ENCODE measurements around the gene TXNRD2. TPM values are rescaled to one million over a fixed set of nuclear protein-coding genes. Genes with fewer than 3 reads are reported as not detected.
A peak's percentile ranks its signal among the peaks of the same experiment; 100 is the strongest.

Gene TXNRD2
- total RNA-seq, 2 donors from 2014 or later = 29.9 to 34.3 TPM

GRCh38 chr22:19877626-19878339, 63.8 kb downstream of the TXNRD2 start:
- no peaks in the 10 kb centered on the region for H3K9me3 Mint-ChIP-seq
- H3K4me1 Mint-ChIP-seq (ENCODE audit: low read depth in 2 of 2) = no peaks in the 10 kb centered on the region
- DNase-seq (ENCODE audit: low spot score) (peak; percentile 44), ATAC-seq (no peak)
- H3K27me3 Mint-ChIP-seq = no peaks in the 10 kb centered on the region
- H3K36me3 Mint-ChIP-seq = no peaks in the 10 kb centered on the region
- H3K27ac Mint-ChIP-seq = no peak overlapping the region
- no peak overlapping the region for H3K4me3 Mint-ChIP-seq

GRCh38 chr22:19876941-19877625, 64.5 kb downstream of the TXNRD2 start:
- no peak for ATAC-seq
- Mint-ChIP-seq H3K4me3 (no peak overlapping the region), H3K27me3 (no peaks in the 10 kb centered on the region), H3K36me3 (no peaks in the 10 kb centered on the region), H3K4me1 (ENCODE audit: low read depth in 2 of 2) (no peaks in the 10 kb centered on the region), H3K9me3 (no peaks in the 10 kb centered on the region), H3K27ac (no peak overlapping the region)
- peak; percentile 44 for DNase-seq (ENCODE audit: low spot score)

DNA sequence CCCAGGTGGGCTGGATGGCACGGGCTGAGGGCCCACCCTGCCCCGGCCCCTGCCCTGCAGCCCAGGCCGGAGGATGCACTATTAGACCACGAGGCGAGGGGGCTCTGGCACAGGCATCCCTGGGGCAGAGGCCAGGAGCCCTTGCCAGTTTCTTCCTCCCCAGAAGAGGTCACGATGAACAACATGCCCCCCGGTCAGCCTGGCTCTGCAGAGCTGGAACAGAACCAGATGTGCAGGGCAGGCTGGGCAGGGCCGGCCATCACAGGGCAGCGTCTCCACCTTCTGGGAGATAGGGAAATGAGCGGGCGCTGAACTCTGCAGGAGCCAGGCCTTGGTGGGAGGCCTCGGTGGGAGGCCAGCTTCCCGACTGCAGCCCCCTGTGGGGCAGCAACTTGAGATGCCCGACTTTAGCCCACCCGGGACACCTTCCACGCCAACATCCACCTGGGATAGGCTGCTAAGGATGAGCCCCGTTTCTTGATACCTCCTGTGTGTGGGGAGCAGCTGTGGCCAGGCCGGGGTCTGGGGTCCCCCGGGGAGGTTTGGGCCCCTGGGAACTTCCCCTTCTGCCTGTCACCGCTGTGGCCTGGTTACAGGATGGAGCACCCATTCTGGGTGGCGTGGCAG, 65.2 kb downstream of the TXNRD2 start:
- ATAC-seq (no peak), DNase-seq (ENCODE audit: low spot score) (peak; percentile 58)
- no peak overlapping the region for H3K4me3 Mint-ChIP-seq
- H3K9me3 Mint-ChIP-seq = no peaks in the 10 kb centered on the region
- H3K27me3 Mint-ChIP-seq = no peaks in the 10 kb centered on the region
- no peaks in the 10 kb centered on the region for H3K4me1 Mint-ChIP-seq (ENCODE audit: low read depth in 2 of 2)
- H3K36me3 Mint-ChIP-seq = no peaks in the 10 kb centered on the region
- no peak overlapping the region for H3K27ac Mint-ChIP-seq

GRCh38 chr22:19875531-19876313, 65.9 kb downstream of the TXNRD2 start:
- H3K4me1 Mint-ChIP-seq (ENCODE audit: low read depth in 2 of 2) = no peaks in the 10 kb centered on the region
- H3K27me3 Mint-ChIP-seq = no peaks in the 10 kb centered on the region
- no peaks in the 10 kb centered on the region for H3K36me3 Mint-ChIP-seq
- DNase-seq (ENCODE audit: low spot score) (peak; percentile 48), ATAC-seq (no peak)
- no peak overlapping the region for H3K4me3 Mint-ChIP-seq
- no peaks in the 10 kb centered on the region for H3K9me3 Mint-ChIP-seq
- H3K27ac Mint-ChIP-seq = no peak overlapping the region

DNA sequence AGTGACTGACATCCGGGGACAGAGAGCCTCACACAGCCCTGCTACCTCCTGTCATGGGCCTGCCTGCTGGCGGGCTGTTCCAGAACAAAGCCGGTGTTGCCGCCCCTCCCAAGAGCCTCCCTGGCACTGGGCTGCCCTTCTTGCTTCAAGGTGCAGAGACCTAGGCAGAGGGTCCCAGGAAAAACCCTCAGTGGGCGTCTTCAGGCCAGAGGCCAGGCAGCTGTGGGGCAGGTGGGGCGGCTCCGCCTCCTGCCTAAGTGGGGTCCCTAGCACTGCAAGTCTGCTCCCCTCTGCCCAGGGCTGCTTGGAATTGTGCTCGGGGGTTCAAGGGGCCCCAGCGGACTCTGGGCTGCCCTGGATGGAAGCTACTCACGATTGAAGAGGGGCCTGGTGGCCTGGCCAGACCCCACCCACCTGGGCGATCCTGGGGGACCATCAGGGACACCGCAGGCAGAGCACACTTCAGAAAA, 66.5 kb downstream of the TXNRD2 start:
- H3K4me3 Mint-ChIP-seq = no peak overlapping the region
- no peaks in the 10 kb centered on the region for H3K4me1 Mint-ChIP-seq (ENCODE audit: low read depth in 2 of 2)
- no peaks in the 10 kb centered on the region for H3K36me3 Mint-ChIP-seq
- no peak overlapping the region for H3K27ac Mint-ChIP-seq
- H3K9me3 Mint-ChIP-seq = no peaks in the 10 kb centered on the region
- H3K27me3 Mint-ChIP-seq = no peaks in the 10 kb centered on the region
- peak; percentile 56 for DNase-seq (ENCODE audit: low spot score)
- ATAC-seq = no peak

DNA sequence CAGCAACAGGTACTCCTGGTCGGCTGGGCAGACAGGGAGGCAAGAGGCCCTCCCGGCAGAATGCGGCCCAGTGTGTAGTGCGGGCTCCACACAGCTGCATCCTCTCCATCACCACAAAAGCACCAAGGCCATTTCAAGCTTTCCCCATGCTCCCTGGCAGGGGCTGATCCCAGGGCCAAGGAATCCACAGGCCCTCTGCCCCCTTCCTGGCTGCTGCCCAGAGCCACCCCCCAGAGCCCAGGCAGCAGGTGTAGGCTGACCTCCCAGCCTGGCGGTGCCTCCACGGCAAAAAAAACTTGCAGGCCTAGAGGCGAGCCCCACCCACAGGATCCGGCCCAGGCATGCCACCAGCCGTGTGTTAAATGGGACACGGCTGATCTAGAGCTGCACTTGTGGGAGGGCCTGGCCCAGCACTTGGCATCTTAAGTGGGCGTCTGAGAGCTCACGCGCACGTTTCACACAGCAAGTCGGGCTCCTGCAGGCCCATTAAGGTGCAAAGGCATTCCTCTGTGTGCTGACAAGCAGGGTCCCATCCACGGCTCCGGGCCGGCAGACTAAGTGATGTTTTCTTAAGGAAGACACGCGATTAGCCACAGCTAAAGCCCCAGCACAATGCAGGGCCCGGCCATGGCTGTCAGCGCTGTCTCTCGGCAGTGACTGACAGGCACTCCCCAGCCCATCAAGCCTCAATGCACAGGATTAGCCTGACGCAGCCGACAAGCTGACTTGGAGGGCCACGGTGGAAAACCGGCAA, 67.1 kb downstream of the TXNRD2 start:
- ATAC-seq (no peak), DNase-seq (ENCODE audit: low spot score) (peak; percentile 56)
- no peaks in the 10 kb centered on the region for H3K36me3 Mint-ChIP-seq
- H3K4me1 Mint-ChIP-seq (ENCODE audit: low read depth in 2 of 2) = no peaks in the 10 kb centered on the region
- no peak overlapping the region for H3K4me3 Mint-ChIP-seq
- no peaks in the 10 kb centered on the region for H3K27me3 Mint-ChIP-seq
- no peaks in the 10 kb centered on the region for H3K9me3 Mint-ChIP-seq
- H3K27ac Mint-ChIP-seq = no peak overlapping the region

DNA sequence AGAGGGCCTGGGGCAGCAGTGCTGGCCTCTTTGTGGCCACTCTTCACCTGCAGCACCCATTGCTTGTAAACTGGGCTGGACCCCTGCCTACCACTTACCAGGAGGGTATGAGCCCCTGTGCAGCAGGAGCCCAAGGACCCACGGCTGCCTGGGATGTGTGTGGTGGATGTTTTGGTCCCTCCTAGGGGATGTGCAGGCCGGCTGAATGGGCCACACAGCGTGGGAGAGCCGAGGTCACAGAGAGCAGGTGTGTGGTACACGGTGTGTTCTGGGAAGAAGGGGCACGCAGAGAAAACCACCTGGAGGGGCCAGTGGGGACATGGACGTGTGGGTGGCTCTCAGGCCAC, 67.7 kb downstream of the TXNRD2 start:
- Mint-ChIP-seq H3K4me3 (no peak overlapping the region), H3K27ac (no peak overlapping the region), H3K4me1 (ENCODE audit: low read depth in 2 of 2) (no peaks in the 10 kb centered on the region), H3K27me3 (no peaks in the 10 kb centered on the region), H3K36me3 (no peaks in the 10 kb centered on the region), H3K9me3 (no peaks in the 10 kb centered on the region)
- DNase-seq (ENCODE audit: low spot score) = no peak
- no peak for ATAC-seq

GRCh38 chr22:19873138-19873959, 68.3 kb downstream of the TXNRD2 start:
- Mint-ChIP-seq H3K36me3 (no peaks in the 10 kb centered on the region), H3K27ac (no peak overlapping the region), H3K4me1 (ENCODE audit: low read depth in 2 of 2) (no peaks in the 10 kb centered on the region), H3K27me3 (no peaks in the 10 kb centered on the region), H3K4me3 (no peak overlapping the region), H3K9me3 (no peaks in the 10 kb centered on the region)
- DNase-seq (ENCODE audit: low spot score) (peak; percentile 54), ATAC-seq (no peak)

DNA sequence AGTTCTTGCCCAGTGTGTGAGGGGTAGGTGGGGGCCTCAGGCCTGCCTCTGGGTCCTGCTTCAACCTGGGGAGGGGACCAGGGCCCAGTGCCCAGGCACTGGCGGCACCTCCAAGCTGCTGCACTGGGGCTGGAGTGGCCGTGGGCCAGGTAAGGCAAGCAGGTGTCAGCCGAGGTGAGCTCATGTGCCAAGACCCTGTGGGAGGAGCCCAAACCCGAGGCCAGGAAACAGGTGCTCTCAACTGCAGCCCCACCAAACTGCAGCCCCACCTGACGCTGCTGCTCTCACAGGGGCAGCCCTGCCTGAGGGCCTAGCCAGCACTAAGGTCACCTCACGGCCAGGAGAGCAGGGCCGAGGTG, 68.9 kb downstream of the TXNRD2 start:
- peak; percentile 50 for DNase-seq (ENCODE audit: low spot score)
- H3K9me3 Mint-ChIP-seq = no peaks in the 10 kb centered on the region
- no peak for ATAC-seq
- H3K27me3 Mint-ChIP-seq = no peaks in the 10 kb centered on the region
- H3K27ac Mint-ChIP-seq = no peak overlapping the region
- no peak overlapping the region for H3K4me3 Mint-ChIP-seq
- H3K4me1 Mint-ChIP-seq (ENCODE audit: low read depth in 2 of 2) = no peaks in the 10 kb centered on the region
- no peaks in the 10 kb centered on the region for H3K36me3 Mint-ChIP-seq

DNA sequence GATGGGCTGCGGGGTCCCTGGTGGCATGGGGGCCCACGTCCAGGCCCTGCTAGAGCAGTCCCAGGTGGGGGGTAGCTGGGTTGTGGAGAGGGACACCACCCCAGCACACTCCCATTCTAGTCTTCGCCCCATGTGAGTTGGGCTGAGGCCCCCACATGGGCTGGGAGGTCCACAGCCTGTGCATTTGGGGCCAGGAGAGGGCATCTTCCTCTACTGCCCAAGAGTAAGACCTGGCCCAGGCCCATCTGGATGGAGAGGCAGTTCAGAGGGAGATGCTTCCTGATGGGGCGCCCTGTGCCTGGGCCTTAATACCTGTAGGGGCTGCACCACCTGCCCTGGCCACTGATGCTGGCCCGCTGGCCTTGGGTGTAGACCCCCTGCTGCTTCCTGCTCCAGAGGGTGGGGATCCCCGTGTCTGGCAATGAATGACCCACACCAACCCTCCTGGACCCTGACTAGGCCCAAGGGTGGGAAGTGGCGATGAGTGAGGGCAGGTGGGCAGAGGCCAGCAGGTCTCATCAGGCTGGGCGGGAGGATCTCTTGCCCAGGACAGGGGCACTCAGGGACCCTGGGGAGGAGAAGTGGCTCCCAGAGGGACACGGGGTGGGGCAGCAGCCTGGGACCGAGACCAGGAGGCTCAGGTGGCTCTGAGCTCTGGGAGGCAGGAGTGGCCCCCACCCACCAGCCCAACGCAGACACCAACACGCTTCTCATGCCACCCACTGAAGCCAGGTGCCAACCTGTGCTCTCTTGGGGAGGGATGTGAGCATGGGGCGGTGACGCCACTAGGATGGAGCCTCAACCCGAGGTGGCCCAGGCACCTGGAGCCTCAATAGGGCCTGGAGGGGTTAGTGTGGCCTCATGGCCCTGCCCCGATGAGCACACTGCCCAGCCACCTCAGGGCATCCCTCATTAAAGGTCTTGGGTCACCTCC, 69.5 kb downstream of the TXNRD2 start:
- Mint-ChIP-seq H3K4me1 (ENCODE audit: low read depth in 2 of 2) (no peaks in the 10 kb centered on the region), H3K36me3 (no peaks in the 10 kb centered on the region), H3K9me3 (no peaks in the 10 kb centered on the region), H3K4me3 (no peak overlapping the region), H3K27ac (no peak overlapping the region), H3K27me3 (no peaks in the 10 kb centered on the region)
- no peak for ATAC-seq
- peak; percentile 51 for DNase-seq (ENCODE audit: low spot score)

- Mint-ChIP-seq H3K4me1 (ENCODE audit: low read depth in 2 of 2) (no peaks in the 10 kb centered on the region), H3K36me3 (no peaks in the 10 kb centered on the region), H3K9me3 (no peaks in the 10 kb centered on the region), H3K4me3 (no peak overlapping the region), H3K27me3 (no peaks in the 10 kb centered on the region), H3K27ac (no peak overlapping the region)
- DNase-seq (ENCODE audit: low spot score) (peak; percentile 47), ATAC-seq (no peak)
Observed at GRCh38 chr22:19871023-19871844, 70.4 kb downstream of the TXNRD2 start.
